Subcutaneous adipose tissue (tissue), 4 donors: Measurements from ENCODE around the gene KDM7A. TPM values are rescaled to one million over a fixed set of nuclear protein-coding genes. Genes with fewer than 3 reads are reported as not detected.

Experiments
- total RNA-seq, 4 donors: library from RNA; depleted of rRNA; stranded (reverse); fragments of >200 nt; gene quantifications; one replicate each; pipeline ENCODE4 v1.1.0, GENCODE V29; 2016
- TF ChIP-seq, protein P1 (sequence below): fragments of 450-650 bp; IDR thresholded peaks from one replicate; pipeline ENCODE4 v1.5.1; 2016; ENCODE audit warnings: low read depth, mild to moderate bottlenecking, control low read depth, antibody characterized with exemption, moderate library complexity

Gene KDM7A
- total RNA-seq, 4 donors from 2014 or later = 26.6 to 46.5 (median 39.2) TPM

DNA sequence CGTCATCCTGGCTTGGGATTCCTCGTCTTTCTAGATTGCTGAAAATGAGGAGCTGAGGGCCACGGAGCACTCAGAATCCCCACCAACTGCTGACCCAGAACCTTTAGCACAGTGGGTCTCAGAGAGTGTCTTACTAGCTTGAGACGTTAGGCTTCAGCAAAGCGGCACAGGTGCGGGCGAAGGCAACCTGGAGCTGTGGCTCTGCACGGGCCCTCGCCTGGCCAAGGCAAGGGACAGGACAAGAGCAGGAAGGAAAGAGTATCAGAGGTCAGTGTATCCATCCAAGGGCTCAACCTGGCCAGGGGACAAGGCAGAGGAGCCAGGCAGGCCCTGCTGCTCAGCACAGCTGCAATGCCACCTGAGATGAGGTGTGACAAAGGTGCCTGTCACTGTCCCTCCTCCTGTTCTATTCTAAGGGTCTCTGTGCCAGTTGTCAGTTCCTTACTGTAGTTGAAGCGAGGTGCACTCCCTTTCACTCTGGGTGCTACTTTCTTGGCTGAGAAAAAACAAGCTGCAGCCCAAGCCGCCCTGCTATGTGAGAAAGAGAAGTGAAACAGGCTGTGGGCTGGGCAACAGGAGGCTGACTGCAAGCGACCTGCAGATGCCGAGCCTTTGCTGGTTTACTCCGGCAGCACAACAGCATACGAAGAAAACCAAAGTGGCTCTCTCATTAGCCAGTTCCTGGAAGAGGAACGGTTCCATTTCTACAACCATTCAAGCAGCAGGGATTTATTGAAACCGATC is 33.3 kb upstream of the KDM7A start:
- TF ChIP-seq, protein P1, sequence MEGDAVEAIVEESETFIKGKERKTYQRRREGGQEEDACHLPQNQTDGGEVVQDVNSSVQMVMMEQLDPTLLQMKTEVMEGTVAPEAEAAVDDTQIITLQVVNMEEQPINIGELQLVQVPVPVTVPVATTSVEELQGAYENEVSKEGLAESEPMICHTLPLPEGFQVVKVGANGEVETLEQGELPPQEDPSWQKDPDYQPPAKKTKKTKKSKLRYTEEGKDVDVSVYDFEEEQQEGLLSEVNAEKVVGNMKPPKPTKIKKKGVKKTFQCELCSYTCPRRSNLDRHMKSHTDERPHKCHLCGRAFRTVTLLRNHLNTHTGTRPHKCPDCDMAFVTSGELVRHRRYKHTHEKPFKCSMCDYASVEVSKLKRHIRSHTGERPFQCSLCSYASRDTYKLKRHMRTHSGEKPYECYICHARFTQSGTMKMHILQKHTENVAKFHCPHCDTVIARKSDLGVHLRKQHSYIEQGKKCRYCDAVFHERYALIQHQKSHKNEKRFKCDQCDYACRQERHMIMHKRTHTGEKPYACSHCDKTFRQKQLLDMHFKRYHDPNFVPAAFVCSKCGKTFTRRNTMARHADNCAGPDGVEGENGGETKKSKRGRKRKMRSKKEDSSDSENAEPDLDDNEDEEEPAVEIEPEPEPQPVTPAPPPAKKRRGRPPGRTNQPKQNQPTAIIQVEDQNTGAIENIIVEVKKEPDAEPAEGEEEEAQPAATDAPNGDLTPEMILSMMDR = no peak

GRCh38 chr7:140206616-140207389 is 30.0 kb upstream of the KDM7A start:
- TF ChIP-seq, protein P1 = no peak

DNA sequence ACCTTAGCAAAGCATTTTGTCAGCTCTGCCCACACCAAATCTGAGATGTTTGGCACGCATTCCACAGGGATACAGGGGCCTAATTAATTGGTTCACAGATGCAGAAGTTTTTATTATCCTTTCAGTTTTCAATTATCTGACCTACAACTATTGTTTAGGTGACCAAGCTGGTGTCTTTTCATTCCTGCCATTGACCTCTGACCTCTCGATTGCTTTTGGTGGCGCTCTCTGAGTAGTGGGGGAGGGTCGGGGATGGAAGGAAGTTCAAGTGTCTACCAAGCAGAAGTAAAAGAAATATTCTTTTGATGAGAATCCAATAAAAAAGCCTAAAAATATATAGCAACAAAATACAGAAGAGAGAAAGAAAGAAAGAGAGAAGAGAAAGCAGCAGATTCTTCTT is 28.8 kb upstream of the KDM7A start:
- TF ChIP-seq, protein P1 = no peak

- TF ChIP-seq, protein P1 = no peak
Observed at GRCh38 chr7:140203556-140203955, 26.8 kb upstream of the KDM7A start.

GRCh38 chr7:140201393-140201792 is 24.6 kb upstream of the KDM7A start:
- TF ChIP-seq, protein P1 = no peak

- TF ChIP-seq, protein P1 = no peak
Observed at GRCh38 chr7:140200061-140200989, 23.5 kb upstream of the KDM7A start.
